Measurements from ENCODE around the gene DMRTC2. TPM values are rescaled to one million over a fixed set of nuclear protein-coding genes. Genes with fewer than 3 reads are reported as not detected.

The DMRTC2 gene
- total RNA-seq, 1 experiment from 2014 or later: not detected

GRCh38 chr19:41860419-41861115 lies 15.7 kb downstream of the DMRTC2 start (continued):
- TF ChIP-seq ZNF532 (CRISPR knock-in tag; IDR thresholded peaks at IDR 0.05; ENCODE audit: borderline replicate concordance) (no peak), ESRRA (CRISPR knock-in tag; IDR thresholded peaks at IDR 0.05; ENCODE audit: borderline replicate concordance) (no peak), ATF2 (CRISPR knock-in tag; IDR thresholded peaks at IDR 0.05; ENCODE audit: borderline replicate concordance, low read depth) (no peak), RORB (CRISPR knock-in tag; IDR thresholded peaks at IDR 0.05) (no peak), SP1 (CRISPR knock-in tag; conservative IDR thresholded peaks at IDR 0.05) (no peak), NR2C2 (CRISPR knock-in tag; IDR thresholded peaks at IDR 0.05) (no peak), CREB1 (CRISPR knock-in tag; IDR thresholded peaks at IDR 0.05) (no peak), NR3C1 (CRISPR knock-in tag; conservative IDR thresholded peaks at IDR 0.05; ENCODE audit: low read depth) (no peak), TP53 (CRISPR knock-in tag; IDR thresholded peaks at IDR 0.05) (peak; percentile 92; the same call in 1 of the 2 replicates), TCF7 (CRISPR knock-in tag; IDR thresholded peaks at IDR 0.05; ENCODE audit: low read depth) (0 out of 2 replicates have a peak, but pooled peaks have one; percentile 64), GRHL2 (CRISPR knock-in tag; IDR thresholded peaks at IDR 0.05; ENCODE audit: insufficient replicate concordance, severe bottlenecking) (no peak), HMGA2 (CRISPR knock-in tag; IDR thresholded peaks at IDR 0.05) (no peak), ZNF263 (CRISPR knock-in tag; IDR thresholded peaks at IDR 0.05; ENCODE audit: low read depth) (no peak), OVOL2 (CRISPR knock-in tag; IDR thresholded peaks at IDR 0.05; ENCODE audit: borderline replicate concordance) (no peak), ARID4B (CRISPR knock-in tag; IDR thresholded peaks at IDR 0.05; ENCODE audit: borderline replicate concordance) (0 out of 2 replicates have a peak, but pooled peaks have one; percentile 9), EMX1 (CRISPR knock-in tag; IDR thresholded peaks at IDR 0.05) (no peak), ZNF396 (CRISPR knock-in tag; IDR thresholded peaks at IDR 0.05; ENCODE audit: borderline replicate concordance) (no peak)
- TF ChIP-seq, protein P1, sequence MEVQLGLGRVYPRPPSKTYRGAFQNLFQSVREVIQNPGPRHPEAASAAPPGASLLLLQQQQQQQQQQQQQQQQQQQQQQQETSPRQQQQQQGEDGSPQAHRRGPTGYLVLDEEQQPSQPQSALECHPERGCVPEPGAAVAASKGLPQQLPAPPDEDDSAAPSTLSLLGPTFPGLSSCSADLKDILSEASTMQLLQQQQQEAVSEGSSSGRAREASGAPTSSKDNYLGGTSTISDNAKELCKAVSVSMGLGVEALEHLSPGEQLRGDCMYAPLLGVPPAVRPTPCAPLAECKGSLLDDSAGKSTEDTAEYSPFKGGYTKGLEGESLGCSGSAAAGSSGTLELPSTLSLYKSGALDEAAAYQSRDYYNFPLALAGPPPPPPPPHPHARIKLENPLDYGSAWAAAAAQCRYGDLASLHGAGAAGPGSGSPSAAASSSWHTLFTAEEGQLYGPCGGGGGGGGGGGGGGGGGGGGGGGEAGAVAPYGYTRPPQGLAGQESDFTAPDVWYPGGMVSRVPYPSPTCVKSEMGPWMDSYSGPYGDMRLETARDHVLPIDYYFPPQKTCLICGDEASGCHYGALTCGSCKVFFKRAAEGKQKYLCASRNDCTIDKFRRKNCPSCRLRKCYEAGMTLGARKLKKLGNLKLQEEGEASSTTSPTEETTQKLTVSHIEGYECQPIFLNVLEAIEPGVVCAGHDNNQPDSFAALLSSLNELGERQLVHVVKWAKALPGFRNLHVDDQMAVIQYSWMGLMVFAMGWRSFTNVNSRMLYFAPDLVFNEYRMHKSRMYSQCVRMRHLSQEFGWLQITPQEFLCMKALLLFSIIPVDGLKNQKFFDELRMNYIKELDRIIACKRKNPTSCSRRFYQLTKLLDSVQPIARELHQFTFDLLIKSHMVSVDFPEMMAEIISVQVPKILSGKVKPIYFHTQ (CRISPR knock-in tag; IDR thresholded peaks at IDR 0.05): no peak
- TF ChIP-seq, protein P2, sequence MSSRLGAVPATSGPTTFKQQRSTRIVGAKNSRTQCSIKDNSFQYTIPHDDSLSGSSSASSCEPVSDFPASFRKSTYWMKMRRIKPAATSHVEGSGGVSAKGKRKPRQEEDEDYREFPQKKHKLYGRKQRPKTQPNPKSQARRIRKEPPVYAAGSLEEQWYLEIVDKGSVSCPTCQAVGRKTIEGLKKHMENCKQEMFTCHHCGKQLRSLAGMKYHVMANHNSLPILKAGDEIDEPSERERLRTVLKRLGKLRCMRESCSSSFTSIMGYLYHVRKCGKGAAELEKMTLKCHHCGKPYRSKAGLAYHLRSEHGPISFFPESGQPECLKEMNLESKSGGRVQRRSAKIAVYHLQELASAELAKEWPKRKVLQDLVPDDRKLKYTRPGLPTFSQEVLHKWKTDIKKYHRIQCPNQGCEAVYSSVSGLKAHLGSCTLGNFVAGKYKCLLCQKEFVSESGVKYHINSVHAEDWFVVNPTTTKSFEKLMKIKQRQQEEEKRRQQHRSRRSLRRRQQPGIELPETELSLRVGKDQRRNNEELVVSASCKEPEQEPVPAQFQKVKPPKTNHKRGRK (CRISPR knock-in tag; IDR thresholded peaks at IDR 0.05; ENCODE audit: borderline replicate concordance): no peak
- TF ChIP-seq, protein P3, sequence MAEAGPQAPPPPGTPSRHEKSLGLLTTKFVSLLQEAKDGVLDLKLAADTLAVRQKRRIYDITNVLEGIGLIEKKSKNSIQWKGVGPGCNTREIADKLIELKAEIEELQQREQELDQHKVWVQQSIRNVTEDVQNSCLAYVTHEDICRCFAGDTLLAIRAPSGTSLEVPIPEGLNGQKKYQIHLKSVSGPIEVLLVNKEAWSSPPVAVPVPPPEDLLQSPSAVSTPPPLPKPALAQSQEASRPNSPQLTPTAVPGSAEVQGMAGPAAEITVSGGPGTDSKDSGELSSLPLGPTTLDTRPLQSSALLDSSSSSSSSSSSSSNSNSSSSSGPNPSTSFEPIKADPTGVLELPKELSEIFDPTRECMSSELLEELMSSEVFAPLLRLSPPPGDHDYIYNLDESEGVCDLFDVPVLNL (CRISPR knock-in tag; IDR thresholded peaks at IDR 0.05; ENCODE audit: borderline replicate concordance, low read depth): peak; percentile 58; the same call in 1 of the 2 replicates
- TF ChIP-seq, protein P4, sequence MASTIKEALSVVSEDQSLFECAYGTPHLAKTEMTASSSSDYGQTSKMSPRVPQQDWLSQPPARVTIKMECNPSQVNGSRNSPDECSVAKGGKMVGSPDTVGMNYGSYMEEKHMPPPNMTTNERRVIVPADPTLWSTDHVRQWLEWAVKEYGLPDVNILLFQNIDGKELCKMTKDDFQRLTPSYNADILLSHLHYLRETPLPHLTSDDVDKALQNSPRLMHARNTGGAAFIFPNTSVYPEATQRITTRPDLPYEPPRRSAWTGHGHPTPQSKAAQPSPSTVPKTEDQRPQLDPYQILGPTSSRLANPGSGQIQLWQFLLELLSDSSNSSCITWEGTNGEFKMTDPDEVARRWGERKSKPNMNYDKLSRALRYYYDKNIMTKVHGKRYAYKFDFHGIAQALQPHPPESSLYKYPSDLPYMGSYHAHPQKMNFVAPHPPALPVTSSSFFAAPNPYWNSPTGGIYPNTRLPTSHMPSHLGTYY (CRISPR knock-in tag; IDR thresholded peaks at IDR 0.05): peak; percentile 22; the same call in 1 of the 2 replicates
